ENCODE measurements around the gene LRP8. TPM values are rescaled to one million over a fixed set of nuclear protein-coding genes. Genes with fewer than 3 reads are reported as not detected.

The LRP8 gene
- total and polyA plus RNA-seq, 2 of the 13 experiments (the other 11 are each of a cell fraction or from before 2014, with no cell fraction given), result 17.3 to 17.4 TPM

DNA sequence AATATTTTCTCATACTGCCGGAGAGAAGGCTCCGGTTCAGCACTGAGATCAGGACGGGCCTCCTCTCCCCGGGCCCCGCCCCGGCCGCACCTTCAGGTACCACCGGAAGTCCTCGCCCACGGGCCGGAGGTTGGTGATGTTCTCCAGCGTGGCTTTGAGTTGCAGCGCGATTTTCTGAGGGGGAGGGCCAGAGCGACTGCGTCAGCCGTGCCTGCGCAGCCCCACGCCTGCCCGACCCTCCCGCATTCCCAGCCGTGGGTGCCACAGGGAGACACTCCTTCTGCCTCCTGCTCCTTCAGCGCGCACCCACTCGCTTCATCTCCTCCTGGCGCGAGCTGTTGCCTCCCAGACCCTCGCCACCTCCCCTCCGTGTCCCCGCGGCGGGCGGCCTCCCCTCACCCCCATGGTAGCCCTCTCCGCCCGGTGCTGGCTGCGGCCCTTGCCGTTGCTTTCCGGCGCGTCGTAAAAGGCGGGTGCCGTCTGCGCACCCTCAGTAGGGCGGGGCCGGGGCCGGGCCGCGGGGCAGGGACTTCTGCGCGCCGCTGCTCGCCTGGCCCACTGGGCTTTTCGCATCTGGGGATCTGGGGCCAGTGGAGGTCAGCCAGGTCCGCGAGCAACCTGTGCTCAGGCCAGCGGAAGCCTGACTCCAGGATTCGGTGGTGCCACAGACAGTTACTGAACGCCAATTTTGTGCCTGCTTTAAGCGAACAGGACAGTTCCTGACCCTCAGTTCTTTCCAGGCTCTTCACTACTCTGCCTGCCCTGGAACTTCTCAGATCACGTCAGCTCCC is 107.5 kb downstream of the LRP8 start, which contains the start of gene CZIB (continued):
- TF ChIP-seq, protein P1, sequence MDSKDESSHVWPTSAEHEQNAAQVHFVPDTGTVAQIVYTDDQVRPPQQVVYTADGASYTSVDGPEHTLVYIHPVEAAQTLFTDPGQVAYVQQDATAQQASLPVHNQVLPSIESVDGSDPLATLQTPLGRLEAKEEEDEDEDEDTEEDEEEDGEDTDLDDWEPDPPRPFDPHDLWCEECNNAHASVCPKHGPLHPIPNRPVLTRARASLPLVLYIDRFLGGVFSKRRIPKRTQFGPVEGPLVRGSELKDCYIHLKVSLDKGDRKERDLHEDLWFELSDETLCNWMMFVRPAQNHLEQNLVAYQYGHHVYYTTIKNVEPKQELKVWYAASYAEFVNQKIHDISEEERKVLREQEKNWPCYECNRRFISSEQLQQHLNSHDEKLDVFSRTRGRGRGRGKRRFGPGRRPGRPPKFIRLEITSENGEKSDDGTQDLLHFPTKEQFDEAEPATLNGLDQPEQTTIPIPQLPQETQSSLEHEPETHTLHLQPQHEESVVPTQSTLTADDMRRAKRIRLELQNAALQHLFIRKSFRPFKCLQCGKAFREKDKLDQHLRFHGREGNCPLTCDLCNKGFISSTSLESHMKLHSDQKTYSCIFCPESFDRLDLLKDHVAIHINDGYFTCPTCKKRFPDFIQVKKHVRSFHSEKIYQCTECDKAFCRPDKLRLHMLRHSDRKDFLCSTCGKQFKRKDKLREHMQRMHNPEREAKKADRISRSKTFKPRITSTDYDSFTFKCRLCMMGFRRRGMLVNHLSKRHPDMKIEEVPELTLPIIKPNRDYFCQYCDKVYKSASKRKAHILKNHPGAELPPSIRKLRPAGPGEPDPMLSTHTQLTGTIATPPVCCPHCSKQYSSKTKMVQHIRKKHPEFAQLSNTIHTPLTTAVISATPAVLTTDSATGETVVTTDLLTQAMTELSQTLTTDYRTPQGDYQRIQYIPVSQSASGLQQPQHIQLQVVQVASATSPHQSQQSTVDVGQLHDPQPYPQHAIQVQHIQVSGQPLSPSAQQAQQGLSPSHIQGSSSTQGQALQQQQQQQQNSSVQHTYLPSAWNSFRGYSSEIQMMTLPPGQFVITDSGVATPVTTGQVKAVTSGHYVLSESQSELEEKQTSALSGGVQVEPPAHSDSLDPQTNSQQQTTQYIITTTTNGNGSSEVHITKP (CRISPR knock-in tag; IDR thresholded peaks at IDR 0.05; ENCODE audit: low read depth), result peak; percentile 39; the same call in 1 of the 2 replicates
- TF ChIP-seq HOXA3 (CRISPR knock-in tag; IDR thresholded peaks at IDR 0.05), result peak; percentile 91
- peak; percentile 80 for TF ChIP-seq ELF1 (CRISPR knock-in tag; IDR thresholded peaks at IDR 0.05)
- no peak for TF ChIP-seq SP140L (CRISPR knock-in tag; IDR thresholded peaks at IDR 0.05; ENCODE audit: borderline replicate concordance)
- TF ChIP-seq, protein P2, sequence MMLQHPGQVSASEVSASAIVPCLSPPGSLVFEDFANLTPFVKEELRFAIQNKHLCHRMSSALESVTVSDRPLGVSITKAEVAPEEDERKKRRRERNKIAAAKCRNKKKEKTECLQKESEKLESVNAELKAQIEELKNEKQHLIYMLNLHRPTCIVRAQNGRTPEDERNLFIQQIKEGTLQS (CRISPR knock-in tag; IDR thresholded peaks at IDR 0.05), result no peak
- TF ChIP-seq ZBTB42 (CRISPR knock-in tag; IDR thresholded peaks at IDR 0.05), result peak; percentile 93
- peak; percentile 95 for TF ChIP-seq ZSCAN31 (CRISPR knock-in tag; IDR thresholded peaks at IDR 0.05; ENCODE audit: low read depth)
- TF ChIP-seq SALL2 (CRISPR knock-in tag; IDR thresholded peaks at IDR 0.05), result peak; percentile 94
- TF ChIP-seq ZNF605 (CRISPR knock-in tag; IDR thresholded peaks at IDR 0.05), result peak; percentile 97
- peak; percentile 66 for TF ChIP-seq POGZ (CRISPR knock-in tag; IDR thresholded peaks at IDR 0.05)
- no peak for TF ChIP-seq CBX2 (IDR thresholded peaks at IDR 0.05; ENCODE audit: low read depth, low read length)
- TF ChIP-seq CBX2 (CRISPR knock-in tag; IDR thresholded peaks at IDR 0.05; ENCODE audit: low read depth), result 0 out of 2 replicates have a peak, but pooled peaks have one; percentile 31
- TF ChIP-seq, protein P3, sequence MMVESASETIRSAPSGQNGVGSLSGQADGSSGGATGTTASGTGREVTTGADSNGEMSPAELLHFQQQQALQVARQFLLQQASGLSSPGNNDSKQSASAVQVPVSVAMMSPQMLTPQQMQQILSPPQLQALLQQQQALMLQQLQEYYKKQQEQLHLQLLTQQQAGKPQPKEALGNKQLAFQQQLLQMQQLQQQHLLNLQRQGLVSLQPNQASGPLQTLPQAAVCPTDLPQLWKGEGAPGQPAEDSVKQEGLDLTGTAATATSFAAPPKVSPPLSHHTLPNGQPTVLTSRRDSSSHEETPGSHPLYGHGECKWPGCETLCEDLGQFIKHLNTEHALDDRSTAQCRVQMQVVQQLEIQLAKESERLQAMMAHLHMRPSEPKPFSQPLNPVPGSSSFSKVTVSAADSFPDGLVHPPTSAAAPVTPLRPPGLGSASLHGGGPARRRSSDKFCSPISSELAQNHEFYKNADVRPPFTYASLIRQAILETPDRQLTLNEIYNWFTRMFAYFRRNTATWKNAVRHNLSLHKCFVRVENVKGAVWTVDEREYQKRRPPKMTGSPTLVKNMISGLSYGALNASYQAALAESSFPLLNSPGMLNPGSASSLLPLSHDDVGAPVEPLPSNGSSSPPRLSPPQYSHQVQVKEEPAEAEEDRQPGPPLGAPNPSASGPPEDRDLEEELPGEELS (CRISPR knock-in tag; IDR thresholded peaks at IDR 0.05), result peak; percentile 63
- TF ChIP-seq, protein P4, sequence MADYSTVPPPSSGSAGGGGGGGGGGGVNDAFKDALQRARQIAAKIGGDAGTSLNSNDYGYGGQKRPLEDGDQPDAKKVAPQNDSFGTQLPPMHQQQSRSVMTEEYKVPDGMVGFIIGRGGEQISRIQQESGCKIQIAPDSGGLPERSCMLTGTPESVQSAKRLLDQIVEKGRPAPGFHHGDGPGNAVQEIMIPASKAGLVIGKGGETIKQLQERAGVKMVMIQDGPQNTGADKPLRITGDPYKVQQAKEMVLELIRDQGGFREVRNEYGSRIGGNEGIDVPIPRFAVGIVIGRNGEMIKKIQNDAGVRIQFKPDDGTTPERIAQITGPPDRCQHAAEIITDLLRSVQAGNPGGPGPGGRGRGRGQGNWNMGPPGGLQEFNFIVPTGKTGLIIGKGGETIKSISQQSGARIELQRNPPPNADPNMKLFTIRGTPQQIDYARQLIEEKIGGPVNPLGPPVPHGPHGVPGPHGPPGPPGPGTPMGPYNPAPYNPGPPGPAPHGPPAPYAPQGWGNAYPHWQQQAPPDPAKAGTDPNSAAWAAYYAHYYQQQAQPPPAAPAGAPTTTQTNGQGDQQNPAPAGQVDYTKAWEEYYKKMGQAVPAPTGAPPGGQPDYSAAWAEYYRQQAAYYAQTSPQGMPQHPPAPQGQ (CRISPR knock-in tag; IDR thresholded peaks at IDR 0.05; ENCODE audit: borderline replicate concordance), result no peak
- peak; percentile 86 for TF ChIP-seq ZNF772 (CRISPR knock-in tag; IDR thresholded peaks at IDR 0.05)
- TF ChIP-seq RFX5 (IDR thresholded peaks at IDR 0.05; ENCODE audit: low read depth, low read length), result no peak
- TF ChIP-seq NCOA1 (CRISPR knock-in tag; IDR thresholded peaks at IDR 0.05), result 0 out of 2 replicates have a peak, but pooled peaks have one; percentile 69
- no peak; the same call in 1 of the 2 replicates for TF ChIP-seq RELA (CRISPR knock-in tag; IDR thresholded peaks at IDR 0.05)
- TF ChIP-seq, protein P5, sequence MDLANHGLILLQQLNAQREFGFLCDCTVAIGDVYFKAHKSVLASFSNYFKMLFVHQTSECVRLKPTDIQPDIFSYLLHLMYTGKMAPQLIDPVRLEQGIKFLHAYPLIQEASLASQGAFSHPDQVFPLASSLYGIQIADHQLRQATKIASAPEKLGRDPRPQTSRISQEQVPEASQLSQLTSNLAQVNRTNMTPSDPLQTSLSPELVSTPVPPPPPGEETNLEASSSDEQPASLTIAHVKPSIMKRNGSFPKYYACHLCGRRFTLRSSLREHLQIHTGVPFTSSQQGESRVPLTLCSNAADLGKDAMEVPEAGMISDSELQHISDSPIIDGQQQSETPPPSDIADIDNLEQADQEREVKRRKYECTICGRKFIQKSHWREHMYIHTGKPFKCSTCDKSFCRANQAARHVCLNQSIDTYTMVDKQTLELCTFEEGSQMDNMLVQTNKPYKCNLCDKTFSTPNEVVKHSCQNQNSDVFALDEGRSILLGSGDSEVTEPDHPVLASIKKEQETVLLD (CRISPR knock-in tag; IDR thresholded peaks at IDR 0.05; ENCODE audit: low read depth), result peak; percentile 82
- TF ChIP-seq, protein P6, sequence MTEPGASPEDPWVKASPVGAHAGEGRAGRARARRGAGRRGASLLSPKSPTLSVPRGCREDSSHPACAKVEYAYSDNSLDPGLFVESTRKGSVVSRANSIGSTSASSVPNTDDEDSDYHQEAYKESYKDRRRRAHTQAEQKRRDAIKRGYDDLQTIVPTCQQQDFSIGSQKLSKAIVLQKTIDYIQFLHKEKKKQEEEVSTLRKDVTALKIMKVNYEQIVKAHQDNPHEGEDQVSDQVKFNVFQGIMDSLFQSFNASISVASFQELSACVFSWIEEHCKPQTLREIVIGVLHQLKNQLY (CRISPR knock-in tag; IDR thresholded peaks at IDR 0.05), result no peak
